ENCODE measurements around the gene CDC42.

CDC42 gene

GRCh38 chr1:22111620-22112019, 59.1 kb downstream of the CDC42 start:
- no peak for DNase-seq

- no peak for DNase-seq
These were observed 60.0 kb downstream of the CDC42 start for GRCh38 chr1:22112554-22112953.

GRCh38 chr1:22114083-22115012, 61.8 kb downstream of the CDC42 start:
- peak; percentile 89 for DNase-seq

GRCh38 chr1:22115286-22115685, 62.8 kb downstream of the CDC42 start:
- no peak for DNase-seq

GRCh38 chr1:22117238-22117637, 64.7 kb downstream of the CDC42 start:
- no peak for DNase-seq

- DNase-seq = no peak
These were observed 65.3 kb downstream of the CDC42 start for GRCh38 chr1:22117851-22118250.

GRCh38 chr1:22118291-22118992, 65.9 kb downstream of the CDC42 start:
- DNase-seq = no peak

- DNase-seq = no peak
These were observed 67.3 kb downstream of the CDC42 start for GRCh38 chr1:22119626-22120468.

- DNase-seq = no peak
These were observed 67.9 kb downstream of the CDC42 start for GRCh38 chr1:22120469-22120790.

- no peak for DNase-seq
These were observed 69.0 kb downstream of the CDC42 start for GRCh38 chr1:22121421-22121911.

- DNase-seq = no peak
These were observed 70.0 kb downstream of the CDC42 start for GRCh38 chr1:22122273-22123070.

- DNase-seq = no peak
These were observed 70.5 kb downstream of the CDC42 start for GRCh38 chr1:22123071-22123390.

- no peak for DNase-seq
These were observed 71.4 kb downstream of the CDC42 start for GRCh38 chr1:22123901-22124404.

- DNase-seq = no peak
These were observed 72.2 kb downstream of the CDC42 start for GRCh38 chr1:22124592-22125229.

- no peak for DNase-seq
These were observed 74.0 kb downstream of the CDC42 start for GRCh38 chr1:22126531-22126930.

- no peak for DNase-seq
These were observed 74.7 kb downstream of the CDC42 start for GRCh38 chr1:22127248-22127647.

- DNase-seq = no peak
These were observed 75.2 kb downstream of the CDC42 start for GRCh38 chr1:22127731-22128130.

GRCh38 chr1:22128392-22128791, 75.9 kb downstream of the CDC42 start:
- no peak for DNase-seq

- DNase-seq = no peak
These were observed 77.1 kb downstream of the CDC42 start for GRCh38 chr1:22129501-22130117.

GRCh38 chr1:22131062-22131461, 78.6 kb downstream of the CDC42 start:
- no peak for DNase-seq

- no peak for DNase-seq
These were observed 79.5 kb downstream of the CDC42 start for GRCh38 chr1:22131875-22132486.
